H1 (cell line): ENCODE results near the gene TRIL. TPM values are rescaled to one million over a fixed set of nuclear protein-coding genes. Genes with fewer than 3 reads are reported as not detected.
A peak's percentile ranks its signal among the peaks of the same experiment; 100 is the strongest.

Source experiments
- CTCF ChIA-PET: fragments of 300-600 bp; sonication (Branson Sonifier 250); formaldehyde crosslinking; loops from one replicate; lab custom pipeline; 2021; ENCODE audit not compliant: partially characterized antibody; lab: Charles Lee
- POLR2A ChIA-PET: fragments of 300-600 bp; sonication (Branson Sonifier 250); formaldehyde crosslinking; loops from one replicate; lab custom pipeline; 2021; ENCODE audit warnings: inconsistent platforms; ENCODE audit not compliant: partially characterized antibody; lab: Charles Lee
- DNase-seq, 2 experiments: peaks; one replicate each; pipeline versions ENCODE4 v3.0.0 to v3.0.0-alpha.2; 2010 to 2022; ENCODE audit warnings: low spot score in 2 of 2, low read depth in 1 of 2, mixed read lengths in 1 of 2
- FAIRE-seq: peaks from 2 replicates; lab custom pipeline; 2011; peaks lifted over from hg19 to GRCh38; lab: Jason Lieb, UNC
- H2AFZ ChIP-seq: 2 replicates; pipeline ENCODE4 v1.8.1; 2012; ENCODE audit warnings: low read length, inconsistent platforms
- H2AK5ac ChIP-seq: 2 replicates; pipeline ENCODE4 v1.6.1; 2013; ENCODE audit warnings: low read depth, low read length
- H2BK120ac ChIP-seq: replicated peaks from 2 replicates; pipeline ENCODE3; 2013; ENCODE audit warnings: low read depth, low read length, inconsistent platforms
- H2BK12ac ChIP-seq: 2 replicates; pipeline ENCODE4 v1.6.1; 2013; ENCODE audit warnings: low read depth, low read length
- H2BK15ac ChIP-seq: 2 replicates; pipeline ENCODE4 v1.6.1; 2013; ENCODE audit warnings: low read length
- H2BK20ac ChIP-seq: 2 replicates; pipeline ENCODE4 v1.6.1; 2013; ENCODE audit warnings: low read length
- H2BK5ac ChIP-seq: 2 replicates; pipeline ENCODE4 v1.6.1; 2013; ENCODE audit warnings: low read depth, low read length
- H3K14ac ChIP-seq: 2 replicates; pipeline ENCODE4 v1.6.1; 2013; ENCODE audit warnings: inconsistent platforms; ENCODE audit not compliant: insufficient read length
- H3K18ac ChIP-seq: 2 replicates; pipeline ENCODE4 v1.6.1; 2013; ENCODE audit warnings: low read length; ENCODE audit errors: extremely low read depth
- H3K23ac ChIP-seq: 2 replicates; pipeline ENCODE4 v1.6.1; 2013; ENCODE audit warnings: inconsistent platforms; ENCODE audit not compliant: insufficient read length
- H3K23me2 ChIP-seq: 2 replicates; pipeline ENCODE4 v1.6.1; 2013; ENCODE audit warnings: low read depth, low read length
- H3K27ac ChIP-seq: 2 replicates; pipeline ENCODE4 v1.6.1; 2011; ENCODE audit warnings: low read depth, low read length, inconsistent platforms
- H3K27me3 ChIP-seq, 4 experiments: replicated peaks in 1 of 4; 1 replicate in 1 of 4; 2 replicates in 3 of 4; pipeline versions ENCODE4 v1.6.1 to v1.8.1; 2011 to 2013; ENCODE audit warnings: low read length in 3 of 4, mild to moderate bottlenecking in 3 of 4, inconsistent platforms in 2 of 4, mixed read lengths in 2 of 4, moderate library complexity in 1 of 4; ENCODE audit not compliant: control insufficient read depth in 3 of 4, insufficient read depth in 3 of 4; ENCODE audit errors: extremely low read depth in 1 of 4
- H3K36me3 ChIP-seq, 4 experiments: 2 replicates each; pipeline versions ENCODE4 v1.6.1 to v1.8.1; 2011 to 2013; ENCODE audit warnings: mild to moderate bottlenecking in 4 of 4, low read length in 3 of 4, moderate library complexity in 2 of 4, control low read depth in 1 of 4, inconsistent platforms in 1 of 4; ENCODE audit not compliant: insufficient read depth in 4 of 4, control insufficient read depth in 2 of 4
- H3K4ac ChIP-seq: replicated peaks from 2 replicates; pipeline ENCODE3; 2013; ENCODE audit warnings: low read length, low read depth, mixed read lengths, inconsistent platforms; ENCODE audit not compliant: insufficient read length
- H3K4me1 ChIP-seq, 4 experiments: replicated peaks in 1 of 4; 1 replicate in 1 of 4; 2 replicates in 3 of 4; pipeline versions ENCODE4 v1.6.1 to v1.8.1; 2011 to 2013; ENCODE audit warnings: low read length in 3 of 4, inconsistent platforms in 2 of 4, mixed read lengths in 1 of 4; ENCODE audit not compliant: insufficient read depth in 4 of 4, control insufficient read depth in 3 of 4
- H3K4me2 ChIP-seq, 2 experiments: 2 replicates each; pipeline versions ENCODE4 v1.6.1 to v1.8.1; 2011 to 2013; ENCODE audit warnings: low read depth in 2 of 2, low read length in 2 of 2, control low read depth in 1 of 2, inconsistent platforms in 1 of 2, mild to moderate bottlenecking in 1 of 2; ENCODE audit not compliant: insufficient read depth in 1 of 2
- H3K4me3 ChIP-seq, 4 experiments: fragments of 200-600, 300-600 bp in 1 of 4; sonication (generic), shearing (Covaris generic), sonication (Bioruptor Twin) in 1 of 4; 2 replicates each; pipeline versions ENCODE4 v1.5.1 to v1.8.1; 2011 to 2016; ENCODE audit warnings: low read length in 4 of 4, low read depth in 3 of 4, control low read depth in 2 of 4, inconsistent platforms in 2 of 4, mild to moderate bottlenecking in 2 of 4, mixed read lengths in 1 of 4, moderate library complexity in 1 of 4; ENCODE audit not compliant: insufficient read depth in 2 of 4; ENCODE audit errors: extremely low read depth in 1 of 4
- H3K56ac ChIP-seq: replicated peaks from 2 replicates; pipeline ENCODE3; 2013; ENCODE audit warnings: low read depth, mild to moderate bottlenecking, mixed read lengths, low read length, inconsistent platforms; ENCODE audit not compliant: insufficient read length
- H3K79me1 ChIP-seq: 2 replicates; pipeline ENCODE4 v1.6.1; 2013; ENCODE audit warnings: low read depth, low read length, control low read depth
- H3K79me2 ChIP-seq, 2 experiments: 2 replicates each; pipeline versions ENCODE4 v1.6.1 to v1.8.1; 2012 to 2013; ENCODE audit warnings: low read length in 2 of 2, mild to moderate bottlenecking in 2 of 2, inconsistent platforms in 1 of 2; ENCODE audit not compliant: insufficient read depth in 2 of 2, control insufficient read depth in 1 of 2
- H3K9ac ChIP-seq, 4 experiments: replicated peaks in 1 of 4; 1 replicate in 1 of 4; 2 replicates in 3 of 4; pipeline versions ENCODE4 v1.6.1 to v1.8.1; 2011 to 2013; ENCODE audit warnings: low read depth in 3 of 4, low read length in 3 of 4, control low read depth in 2 of 4, mild to moderate bottlenecking in 2 of 4, moderate library complexity in 2 of 4, inconsistent platforms in 1 of 4; ENCODE audit errors: extremely low read depth in 1 of 4
- H3K9me3 ChIP-seq, 2 experiments: 2 replicates each; pipeline versions ENCODE4 v1.6.1 to v1.8.1; 2012 to 2013; ENCODE audit warnings: mild to moderate bottlenecking in 2 of 2, moderate library complexity in 2 of 2, control low read depth in 1 of 2, inconsistent platforms in 1 of 2, low read depth in 1 of 2, low read length in 1 of 2, mixed read lengths in 1 of 2; ENCODE audit not compliant: insufficient read depth in 2 of 2
- H4K20me1 ChIP-seq, 2 experiments: replicated peaks in 1 of 2; 2 replicates each; pipeline versions ENCODE3 to v1.8.1; 2011 to 2013; ENCODE audit warnings: inconsistent platforms in 2 of 2, low read length in 2 of 2, mild to moderate bottlenecking in 1 of 2; ENCODE audit not compliant: insufficient read depth in 2 of 2, control insufficient read depth in 1 of 2
- H4K5ac ChIP-seq: 2 replicates; pipeline ENCODE4 v1.6.1; 2013; ENCODE audit warnings: low read length, low read depth, mixed read lengths, inconsistent platforms; ENCODE audit not compliant: insufficient read length
- H4K8ac ChIP-seq: 2 replicates; pipeline ENCODE4 v1.8.0; 2013; ENCODE audit warnings: mild to moderate bottlenecking, moderate library complexity, low read length, inconsistent platforms; ENCODE audit not compliant: insufficient read depth; ENCODE audit errors: extremely low read depth
- H4K91ac ChIP-seq: replicated peaks from 2 replicates; pipeline ENCODE3; 2013; ENCODE audit warnings: low read length, mixed read lengths, inconsistent platforms; ENCODE audit not compliant: insufficient read length
- BCL11A ChIP-seq, 2 experiments: IDR thresholded peaks; one replicate each; pipeline ENCODE4 v1.6.1; 2011; ENCODE audit warnings: low read depth in 2 of 2, low read length in 2 of 2, mild to moderate bottlenecking in 2 of 2
- CHD1 ChIP-seq: IDR thresholded peaks from 2 replicates; pipeline ENCODE4 v1.6.1; 2012; ENCODE audit warnings: low read depth, low read length, improper control_type of control experiment
- HDAC2 ChIP-seq, 2 experiments: fragments of 300-600 bp in 1 of 2; sonication (generic) in 1 of 2; IDR thresholded peaks; 2 replicates each; pipeline ENCODE4 v1.6.1; 2011 to 2012; ENCODE audit warnings: low read depth in 2 of 2, low read length in 2 of 2, mild to moderate bottlenecking in 2 of 2, moderate library complexity in 2 of 2, borderline replicate concordance in 1 of 2, inconsistent platforms in 1 of 2
- HDAC6 ChIP-seq: IDR thresholded peaks from one replicate; pipeline ENCODE4 v1.7.1; 2012; ENCODE audit warnings: low read depth, mild to moderate bottlenecking, inconsistent platforms, low read length, moderate library complexity
- POU5F1 ChIP-seq: IDR thresholded peaks from 2 replicates; pipeline ENCODE4 v1.6.1; 2011; ENCODE audit warnings: low read depth, mild to moderate bottlenecking, low read length, moderate library complexity
- RFX5 ChIP-seq: IDR thresholded peaks from 2 replicates; pipeline ENCODE4 v1.6.1; 2011; ENCODE audit warnings: low read depth, low read length, improper control_type of control experiment, borderline replicate concordance
- SAP30 ChIP-seq: fragments of 300-600 bp; sonication (generic); IDR thresholded peaks from 2 replicates; pipeline ENCODE4 v1.7.1; 2012; ENCODE audit warnings: low read length, moderate library complexity, mild to moderate bottlenecking, inconsistent platforms; ENCODE audit not compliant: insufficient read depth, insufficient replicate concordance
- WGBS, 2 experiments: shearing (Covaris generic) in 1 of 2; methylation state at CpG; one replicate each; pipeline versions ENCODE4 v1.1.6 to v1.1.7; 2013 to 2015; ENCODE audit warnings: low lambda C conversion rate in 2 of 2, mixed read lengths in 2 of 2, inconsistent platforms in 1 of 2, low coverage in 1 of 2, missing lambda C conversion rate in 1 of 2; ENCODE audit not compliant: insufficient replicate concordance in 2 of 2, insufficient coverage in 1 of 2, insufficient read length in 1 of 2; ENCODE audit errors: extremely low coverage in 1 of 2, missing lambda C conversion rate in 1 of 2; 5-methylcytosine and 5-hydroxymethylcytosine counted together
- polyA plus RNA-seq, 7 experiments: library from polyadenylated mRNA; depleted of rRNA in 3 of 7; stranded (reverse) in 5 of 7; unstranded in 2 of 7; fragments of >200 nt in 5 of 7; fragments of 200-250 nt in 2 of 7; gene quantifications; 1 replicate in 5 of 7; 2 replicates in 1 of 7; 4 replicates in 1 of 7; pipeline versions ENCODE4 v1.2.1 to v1.2.3, GENCODE V29; 2011 to 2013; ENCODE audit warnings: missing spikeins in 2 of 7, mixed read lengths in 2 of 7
- total RNA-seq: library from RNA; stranded (reverse); fragmentation: NEBNext Ultra II Directional; extraction: Animal tissue kit (Norgen Biotek cat#: 25700); gene quantifications from 2 replicates; pipeline ENCODE4 v1.2.1, GENCODE V29; 2021
- TF ChIP-seq, protein P1 (sequence below): IDR thresholded peaks from 2 replicates; pipeline ENCODE4 v1.6.1; 2011; ENCODE audit warnings: low read length, improper control_type of control experiment

TRIL gene
- total and polyA plus RNA-seq, 2 of the 8 experiments (the other 6 are each of a cell fraction or from before 2014, with no cell fraction given), result 3.9 to 5.5 TPM

- peak overlapping the region; percentile 70 for H3K23ac ChIP-seq
- DNase-seq (no peak), FAIRE-seq (no peak)
- H4K20me1 ChIP-seq, result no peaks in the 10 kb centered on the region
- no peak overlapping the region for H3K18ac ChIP-seq
- H2BK20ac ChIP-seq, result no peak overlapping the region
- no peak overlapping the region for H3K27ac ChIP-seq
- no peak overlapping the region for H2AK5ac ChIP-seq
- no peak overlapping the region for H2BK120ac ChIP-seq
- H3K4me2 ChIP-seq, result no peak overlapping the region
- H2AFZ ChIP-seq, result no peak overlapping the region
- H3K36me3 ChIP-seq, result no peaks in the 10 kb centered on the region
- no peak overlapping the region for H4K5ac ChIP-seq
- H4K91ac ChIP-seq, result no peak overlapping the region
- H4K8ac ChIP-seq, result no peak overlapping the region
- H3K79me2 ChIP-seq, result no peaks in the 10 kb centered on the region
- TF ChIP-seq POU5F1 (no peak), HDAC6 (no peak), BCL11A (IDR thresholded peaks at IDR 0.05; ENCODE audit: low read depth in 2 of 2, low read length in 2 of 2) (no peak), HDAC2 (IDR thresholded peaks at IDR 0.05; ENCODE audit: borderline replicate concordance in 1 of 2, low read depth in 2 of 2, low read length in 2 of 2) (no peak), SAP30 (no peak), CHD1 (no peak), RFX5 (no peak)
- TF ChIP-seq, protein P1, sequence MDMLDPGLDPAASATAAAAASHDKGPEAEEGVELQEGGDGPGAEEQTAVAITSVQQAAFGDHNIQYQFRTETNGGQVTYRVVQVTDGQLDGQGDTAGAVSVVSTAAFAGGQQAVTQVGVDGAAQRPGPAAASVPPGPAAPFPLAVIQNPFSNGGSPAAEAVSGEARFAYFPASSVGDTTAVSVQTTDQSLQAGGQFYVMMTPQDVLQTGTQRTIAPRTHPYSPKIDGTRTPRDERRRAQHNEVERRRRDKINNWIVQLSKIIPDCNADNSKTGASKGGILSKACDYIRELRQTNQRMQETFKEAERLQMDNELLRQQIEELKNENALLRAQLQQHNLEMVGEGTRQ, result no peak
- no peak overlapping the region for H2BK12ac ChIP-seq
- CTCF ChIA-PET, result interaction anchor here (0.9 to 9.8 kb wide), 3 partner anchors 14 to 295 kb away, joined by 3 to 97 read pairs (median 3); no protein-coding TSS in a partner anchor
- 88% methylated on average over 5 of the region's 5 CpGs; no CpG with 5 or more reads in 1 of the 2 experiments for WGBS, 2 experiments
- H3K56ac ChIP-seq, result no peak overlapping the region
- no peak overlapping the region for H2BK15ac ChIP-seq
- POLR2A ChIA-PET, result no interaction called here
- H3K4me1 ChIP-seq, result peaks cover 0 to 6% (median 1%) of the 10 kb centered on the region in 4 experiments; a peak in 1 of 7 replicates
- no peak overlapping the region for H3K4ac ChIP-seq
- peaks cover 6 to 7% of the 10 kb centered on the region in 2 experiments; a peak in 3 of 4 replicates for H3K9me3 ChIP-seq
- no peaks in the 10 kb centered on the region for H3K27me3 ChIP-seq
- no peak overlapping the region for H3K9ac ChIP-seq
- H3K23me2 ChIP-seq, result no peaks in the 10 kb centered on the region
- no peak overlapping the region for H2BK5ac ChIP-seq
- no peak overlapping the region for H3K4me3 ChIP-seq
- no peak overlapping the region for H3K14ac ChIP-seq
- no peaks in the 10 kb centered on the region for H3K79me1 ChIP-seq
Measured at GRCh38 chr7:28908775-28909174, 49.4 kb downstream of the TRIL start.
